Lower leg skin (tissue), 4 donors: Measurements from ENCODE around the gene GOLGA6L7. TPM values are rescaled to one million over a fixed set of nuclear protein-coding genes. Genes with fewer than 3 reads are reported as not detected.

Experiments used
- DNase-seq, 2 donors: peaks; one replicate each; pipeline ENCODE4 v3.0.0-alpha.2; 2019; ENCODE audit warnings: low spot score in 2 of 2
- H3K4me3 ChIP-seq: fragments of 200-600 bp; sonication (generic); 2 replicates; pipeline ENCODE4 v1.5.1; 2017; ENCODE audit warnings: mild to moderate bottlenecking, low read depth; ENCODE audit not compliant: poor library complexity, severe bottlenecking
- POLR2A ChIP-seq, 2 donors: fragments of 450-650 bp; IDR thresholded peaks; one replicate each; pipeline ENCODE4 v1.6.1; 2016 to 2017; ENCODE audit warnings: antibody characterized with exemption in 2 of 2, mild to moderate bottlenecking in 1 of 2, moderate library complexity in 1 of 2
- WGBS, 2 donors: methylation state at CpG; one replicate each; pipeline ENCODE4 v1.1.5; 2018; 5-methylcytosine and 5-hydroxymethylcytosine counted together
- intact Hi-C: fragments of 100-400 bp; cut with DNase I; formaldehyde crosslinking; loops from one replicate; pipeline ENCODE4 v1.15.0; 2023; ENCODE audit warnings: low total_unique reads
- total RNA-seq, 4 donors: library from RNA; depleted of rRNA; stranded (reverse); fragments of >200 nt; gene quantifications; one replicate each; pipeline ENCODE4 v1.1.0, GENCODE V29; 2016
- TF ChIP-seq, protein P1 (sequence below), 3 donors: fragments of 450-650 bp; IDR thresholded peaks; one replicate each; pipeline ENCODE4 v1.5.1; 2016; ENCODE audit warnings: antibody characterized with exemption in 3 of 3, mild to moderate bottlenecking in 3 of 3, moderate library complexity in 2 of 3

Gene GOLGA6L7
- total RNA-seq, 4 donors from 2014 or later = not detected

DNA sequence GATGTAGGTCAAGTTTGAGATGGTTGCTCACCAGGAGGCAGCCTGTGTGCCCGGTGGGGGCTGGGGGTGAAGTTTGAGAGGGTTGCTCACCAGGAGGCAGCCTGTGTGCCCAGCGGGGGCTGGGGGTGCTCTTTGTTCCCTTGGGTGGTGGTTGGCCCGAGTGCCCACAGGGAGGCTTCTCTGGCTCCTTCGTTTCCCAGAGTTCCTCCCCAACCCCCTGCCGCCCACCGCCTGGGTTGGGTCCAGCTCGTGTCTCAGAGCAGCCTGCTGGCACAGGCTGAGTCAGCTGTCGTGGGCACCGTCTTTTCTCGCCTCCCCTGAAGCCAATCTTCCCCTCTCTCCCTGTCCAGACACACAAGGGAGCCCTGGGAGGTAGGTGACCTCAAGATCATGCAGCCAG is 40.5 kb upstream of the GOLGA6L7 start:
- intact Hi-C loops = no loop called here
- 52 to 76% methylated on average over 7 to 9 of the region's 10 CpGs for WGBS, 2 donors
- no peak overlapping the region for H3K4me3 ChIP-seq
- DNase-seq = no peak
- no peak for TF ChIP-seq POLR2A (IDR thresholded peaks at IDR 0.05)
- TF ChIP-seq, protein P1, sequence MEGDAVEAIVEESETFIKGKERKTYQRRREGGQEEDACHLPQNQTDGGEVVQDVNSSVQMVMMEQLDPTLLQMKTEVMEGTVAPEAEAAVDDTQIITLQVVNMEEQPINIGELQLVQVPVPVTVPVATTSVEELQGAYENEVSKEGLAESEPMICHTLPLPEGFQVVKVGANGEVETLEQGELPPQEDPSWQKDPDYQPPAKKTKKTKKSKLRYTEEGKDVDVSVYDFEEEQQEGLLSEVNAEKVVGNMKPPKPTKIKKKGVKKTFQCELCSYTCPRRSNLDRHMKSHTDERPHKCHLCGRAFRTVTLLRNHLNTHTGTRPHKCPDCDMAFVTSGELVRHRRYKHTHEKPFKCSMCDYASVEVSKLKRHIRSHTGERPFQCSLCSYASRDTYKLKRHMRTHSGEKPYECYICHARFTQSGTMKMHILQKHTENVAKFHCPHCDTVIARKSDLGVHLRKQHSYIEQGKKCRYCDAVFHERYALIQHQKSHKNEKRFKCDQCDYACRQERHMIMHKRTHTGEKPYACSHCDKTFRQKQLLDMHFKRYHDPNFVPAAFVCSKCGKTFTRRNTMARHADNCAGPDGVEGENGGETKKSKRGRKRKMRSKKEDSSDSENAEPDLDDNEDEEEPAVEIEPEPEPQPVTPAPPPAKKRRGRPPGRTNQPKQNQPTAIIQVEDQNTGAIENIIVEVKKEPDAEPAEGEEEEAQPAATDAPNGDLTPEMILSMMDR (IDR thresholded peaks at IDR 0.05) = no peak

DNA sequence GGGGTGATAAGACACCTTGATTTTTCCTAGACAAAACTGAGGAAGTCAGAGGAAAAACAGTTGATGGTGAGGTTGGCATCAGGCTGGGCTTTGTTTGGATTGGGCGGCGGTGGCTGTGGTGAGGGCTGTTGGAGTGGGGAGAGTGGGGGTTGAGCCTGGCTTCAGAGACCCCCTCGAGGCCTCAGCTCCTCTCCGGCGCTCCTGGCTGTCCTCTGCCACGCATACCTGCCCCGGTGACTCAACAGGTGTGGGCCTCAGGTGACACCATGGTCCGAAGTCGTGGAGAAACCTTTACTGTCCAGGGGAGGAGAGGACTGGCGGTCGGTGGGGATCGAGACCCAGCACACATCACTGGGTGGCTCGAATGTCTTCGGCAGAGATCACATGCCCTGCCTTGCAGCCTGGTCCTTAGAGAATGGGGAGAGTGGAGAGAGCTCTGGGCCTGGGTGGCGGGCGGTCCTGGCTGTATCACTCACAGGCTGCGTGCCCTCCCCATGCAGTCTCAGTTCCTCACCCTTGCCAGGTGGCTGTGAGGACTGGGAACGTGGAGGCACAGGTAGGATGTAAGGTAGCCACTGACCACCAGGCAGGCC is 40.0 kb upstream of the GOLGA6L7 start:
- no peak overlapping the region for H3K4me3 ChIP-seq
- no peak for TF ChIP-seq POLR2A (IDR thresholded peaks at IDR 0.05)
- TF ChIP-seq, protein P1 (IDR thresholded peaks at IDR 0.05) = no peak
- DNase-seq = no peak
- intact Hi-C loops = no loop called here
- WGBS, 2 donors = 86 to 90% methylated on average over 17 to 18 of the region's 18 CpGs

DNA sequence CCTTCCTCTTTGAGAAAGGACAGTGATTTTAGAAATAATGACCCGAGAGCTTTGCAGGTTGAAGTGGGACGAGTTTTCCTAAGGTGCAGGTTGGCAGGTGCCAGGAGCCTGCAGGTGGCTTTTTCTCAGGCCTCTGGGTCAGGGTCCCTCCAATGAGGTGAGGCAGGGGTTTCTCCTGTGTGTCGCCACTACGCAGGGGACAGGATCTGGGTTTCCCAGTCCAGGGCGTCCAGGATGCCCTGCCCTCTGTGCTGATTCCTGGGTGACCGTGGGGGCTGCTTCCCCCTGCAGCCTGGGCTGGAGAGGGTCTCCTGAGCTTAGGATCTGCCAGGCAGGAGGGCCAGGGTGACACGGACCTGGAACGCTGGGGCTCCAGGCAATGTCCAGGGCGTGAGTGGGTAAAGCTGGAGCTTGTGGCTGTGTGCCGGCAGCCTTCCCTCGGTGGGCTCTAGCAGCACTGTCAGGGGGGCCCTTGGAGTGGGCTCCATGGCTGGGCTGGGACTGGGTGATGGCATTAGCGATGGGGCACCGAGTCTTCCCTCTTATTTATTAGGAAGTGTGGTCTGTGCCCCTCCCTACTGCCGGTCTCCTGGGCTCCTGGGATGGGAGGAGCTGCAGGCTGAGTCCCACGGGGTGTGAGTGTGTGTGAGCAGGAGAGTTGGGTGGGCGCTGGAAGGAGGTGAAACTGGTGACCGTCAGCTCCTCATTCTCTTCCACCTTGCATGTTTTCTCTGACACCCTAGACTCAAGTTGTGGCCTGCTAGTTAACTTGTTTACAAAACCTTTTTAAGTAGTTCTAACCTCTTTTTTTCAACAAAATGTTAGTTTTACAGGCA is 39.1 kb upstream of the GOLGA6L7 start:
- no peak for DNase-seq
- H3K4me3 ChIP-seq = no peak overlapping the region
- 69 to 78% methylated on average over 10 to 12 of the region's 17 CpGs for WGBS, 2 donors
- TF ChIP-seq, protein P1 (IDR thresholded peaks at IDR 0.05) = no peak
- no peak for TF ChIP-seq POLR2A (IDR thresholded peaks at IDR 0.05)
- intact Hi-C loops = no loop called here

DNA sequence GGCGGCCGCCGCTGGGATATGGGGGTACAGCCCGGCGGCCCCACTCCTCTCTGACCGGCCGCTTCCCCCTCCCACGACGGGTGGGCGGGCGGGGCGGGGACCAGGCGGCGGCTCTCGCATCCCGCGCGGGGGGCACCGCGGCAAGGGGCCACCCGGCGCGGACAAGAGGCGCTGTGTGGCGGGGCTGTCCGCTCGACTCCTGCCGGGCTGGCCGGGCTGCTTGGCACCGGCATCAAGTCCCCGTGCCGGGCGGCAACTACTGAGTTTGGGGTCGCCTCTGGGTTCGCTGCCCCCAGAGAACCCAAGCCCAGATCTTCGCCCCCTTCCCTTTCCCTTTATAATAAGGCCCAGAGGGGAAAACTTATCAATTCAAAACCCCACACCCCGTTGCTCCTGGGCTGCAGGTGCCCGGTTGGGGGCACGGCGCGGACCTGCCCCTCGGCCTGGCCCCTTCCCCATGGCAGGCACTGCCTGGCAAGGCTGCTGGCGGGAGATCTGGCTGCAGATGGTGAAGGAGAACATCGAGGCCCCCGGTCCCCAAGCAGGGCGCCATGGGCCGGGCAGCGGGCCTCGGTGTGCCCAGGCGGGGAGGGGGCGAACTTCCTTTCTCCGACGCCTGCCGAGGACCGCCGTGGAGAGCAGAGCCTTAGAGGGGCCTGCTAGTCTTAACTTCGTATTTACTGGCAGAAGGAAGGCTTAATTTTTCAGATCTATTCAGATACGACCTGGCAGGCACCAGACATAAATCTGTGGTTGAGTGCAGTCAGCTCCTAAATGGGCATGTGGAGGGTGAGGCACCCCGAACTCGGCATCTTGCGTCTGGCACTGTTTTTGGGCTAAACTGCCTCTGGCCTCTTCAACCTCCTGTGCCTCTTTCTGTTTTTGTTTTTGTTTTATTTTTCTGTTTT is 38.2 kb upstream of the GOLGA6L7 start:
- intact Hi-C loops = no loop called here
- no peak for DNase-seq
- TF ChIP-seq POLR2A (IDR thresholded peaks at IDR 0.05) = no peak
- TF ChIP-seq, protein P1 (IDR thresholded peaks at IDR 0.05) = no peak
- 15 to 18% methylated on average over 32 to 38 of the region's 61 CpGs for WGBS, 2 donors
- no peak overlapping the region for H3K4me3 ChIP-seq

DNA sequence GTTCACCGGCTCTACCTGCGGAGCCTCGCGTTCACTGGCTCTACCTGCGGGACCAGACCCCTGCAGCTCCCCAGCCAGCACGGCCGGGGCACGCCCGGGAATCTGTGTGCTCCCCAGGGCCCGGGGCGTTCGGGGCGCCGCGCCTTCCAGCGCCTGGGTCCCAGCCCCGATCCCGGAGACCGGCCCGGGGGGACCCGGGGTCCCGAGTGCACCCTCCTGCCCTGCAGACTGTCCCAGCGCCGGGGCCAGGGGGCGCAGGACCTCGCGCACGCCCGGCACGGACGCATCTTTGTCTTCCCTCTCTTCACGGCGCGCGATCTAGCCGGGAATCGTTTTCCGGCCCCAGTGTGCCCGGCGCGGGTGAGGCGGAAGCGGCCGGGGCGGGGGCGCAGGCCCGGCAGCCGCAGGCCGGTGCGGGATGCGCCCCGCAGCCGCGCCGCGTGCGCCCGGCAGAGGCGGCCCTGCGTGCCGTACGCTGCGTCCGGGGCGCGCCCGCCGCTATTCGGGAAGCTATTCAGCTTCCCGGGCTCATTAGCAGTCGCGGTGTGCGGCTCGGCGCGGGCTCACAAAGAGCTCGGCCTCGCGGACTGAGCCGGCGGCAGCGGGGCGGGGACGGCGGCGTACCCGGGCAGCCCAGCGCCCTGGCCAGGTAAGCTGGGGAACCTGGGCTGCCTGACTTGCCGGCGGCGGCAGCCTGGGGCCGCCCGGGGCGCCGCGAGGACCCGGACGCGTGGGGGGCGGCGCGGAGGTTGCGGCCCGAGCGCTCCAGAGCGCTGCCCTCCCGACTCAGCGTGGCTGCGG is 37.4 kb upstream of the GOLGA6L7 start, which contains the start of gene APBA2:
Gene APBA2, plus strand, starts transcription at position 345 of the 801 bp plus-strand sequence. CDS start 167,911 bp downstream, outside the sequence.
- peak within 1 kb of the TSS; percentile 24 for H3K4me3 ChIP-seq
- DNase-seq = no peak
- TF ChIP-seq, protein P1 (IDR thresholded peaks at IDR 0.05) = no peak
- no peak for TF ChIP-seq POLR2A (IDR thresholded peaks at IDR 0.05)
- WGBS, 2 donors = 0 to 1% methylated on average over 25 to 40 of the region's 109 CpGs
- intact Hi-C loops = no loop called here
